HCT116 (cell line): ENCODE results near the gene CHRM3. TPM values are rescaled to one million over a fixed set of nuclear protein-coding genes. Genes with fewer than 3 reads are reported as not detected.

Experiments
- ATAC-seq: fragments of 200-7000 bp; cut with Tn5 transposase; 2 replicates; pipeline ENCODE4 v1.9.1; 2020; ENCODE audit warnings: mild to moderate bottlenecking, moderate library complexity
- BruUV-seq: library from RNA; stranded (reverse); fragments of 400-500 nt; replicated peaks from 2 replicates; lab custom pipeline; 2021; lab: Mats Ljungman, UMichigan
- CTCF ChIA-PET: fragments of 300-600 bp; sonication (Branson Sonifier 250); formaldehyde crosslinking; loops from one replicate; lab custom pipeline; 2021; ENCODE audit warnings: antibody characterized with exemption; lab: Charles Lee
- POLR2A ChIA-PET: fragments of 300-600, 350-600 bp; sonication (Branson Sonifier 250); formaldehyde crosslinking; loops from one replicate; lab custom pipeline; 2021; ENCODE audit warnings: antibody characterized with exemption; lab: Charles Lee
- RAD21 ChIA-PET, 2 experiments: fragments of 300-600 bp; sonication (Branson Sonifier 250); formaldehyde crosslinking; loops; one replicate each; lab custom pipeline; 2023; ENCODE audit warnings: low total read pairs in 2 of 2; ENCODE audit not compliant: uncharacterized antibody in 2 of 2, unreplicated experiment in 2 of 2, low non-redundant PET in 1 of 2; lab: Charles Lee
- DNase-seq: peaks from one replicate; pipeline ENCODE4 v3.0.0-alpha.2; 2010; ENCODE audit warnings: low read depth, low spot score
- H2AFZ ChIP-seq: fragments of 200-600 bp; shearing (Covaris generic), sonication (generic); 2 replicates; pipeline ENCODE4 v1.6.1; 2017; ENCODE audit warnings: low read depth, mixed run types, mixed read lengths, antibody characterized with exemption, low read length; ENCODE audit not compliant: poor library complexity, severe bottlenecking
- H3K27ac ChIP-seq: 2 replicates; pipeline ENCODE4 v1.5.1; 2012; ENCODE audit warnings: low read depth, low read length
- H3K27me3 ChIP-seq: fragments of 200-600 bp; sonication (generic); 2 replicates; pipeline ENCODE4 v1.6.1; 2016; ENCODE audit warnings: mixed run types, low read length, mixed read lengths; ENCODE audit not compliant: insufficient read depth
- H3K36me3 ChIP-seq, 2 experiments: fragments of 200-500 bp in 1 of 2; fragments of 200-600 bp in 1 of 2; sonication (Bioruptor generic) in 1 of 2; sonication (generic) in 1 of 2; 2 replicates each; pipeline versions ENCODE4 v1.5.1 to v1.6.1; 2014 to 2016; ENCODE audit warnings: low read length in 2 of 2, inconsistent platforms in 1 of 2, mixed read lengths in 1 of 2, mixed run types in 1 of 2; ENCODE audit not compliant: insufficient read depth in 2 of 2, control insufficient read depth in 1 of 2
- H3K4me1 ChIP-seq, 2 experiments: fragments of 200-600 bp in 1 of 2; sonication (generic) in 1 of 2; 2 replicates each; pipeline versions ENCODE4 v1.5.1 to v1.6.1; 2012 to 2017; ENCODE audit warnings: low read length in 2 of 2, inconsistent platforms in 1 of 2, mild to moderate bottlenecking in 1 of 2, mixed read lengths in 1 of 2, mixed run types in 1 of 2, moderate library complexity in 1 of 2; ENCODE audit not compliant: insufficient read depth in 2 of 2, control insufficient read depth in 1 of 2
- H3K4me2 ChIP-seq: fragments of 200-600 bp; sonication (generic); 2 replicates; pipeline ENCODE4 v1.6.1; 2017; ENCODE audit warnings: mixed run types, low read length, mixed read lengths
- H3K4me3 ChIP-seq, 2 experiments: fragments of 200-600 bp in 1 of 2; sonication (generic) in 1 of 2; replicated peaks in 1 of 2; 2 replicates each; pipeline ENCODE4 v1.5.1; 2011 to 2016; ENCODE audit warnings: low read length in 2 of 2, control low read depth in 1 of 2, low read depth in 1 of 2, mild to moderate bottlenecking in 1 of 2, mixed read lengths in 1 of 2, mixed run types in 1 of 2
- H3K79me2 ChIP-seq: fragments of 200-600 bp; sonication (generic); 2 replicates; pipeline ENCODE4 v1.6.1; 2017; ENCODE audit warnings: mild to moderate bottlenecking, mixed run types, low read length, moderate library complexity, mixed read lengths; ENCODE audit not compliant: insufficient read depth
- H3K9ac ChIP-seq: fragments of 200-600 bp; sonication (generic); 2 replicates; pipeline ENCODE4 v1.6.1; 2016; ENCODE audit warnings: low read length, mixed read lengths
- H3K9me2 ChIP-seq: fragments of 200-600 bp; sonication (generic), shearing (Covaris generic); 2 replicates; pipeline ENCODE4 v1.6.1; 2017; ENCODE audit warnings: mixed run types, mild to moderate bottlenecking, moderate library complexity; ENCODE audit not compliant: insufficient read depth
- H3K9me3 ChIP-seq, 2 experiments: fragments of 200-500 bp in 1 of 2; fragments of 200-600 bp in 1 of 2; sonication (Bioruptor generic) in 1 of 2; sonication (generic) in 1 of 2; 2 replicates each; pipeline ENCODE4 v1.6.1; 2014 to 2017; ENCODE audit warnings: low read length in 2 of 2, mixed read lengths in 2 of 2, inconsistent platforms in 1 of 2, low read depth in 1 of 2, mild to moderate bottlenecking in 1 of 2, mixed run types in 1 of 2, moderate library complexity in 1 of 2; ENCODE audit not compliant: control insufficient read depth in 1 of 2, insufficient read depth in 1 of 2
- H4K20me1 ChIP-seq: fragments of 200-600 bp; sonication (generic), shearing (Covaris generic); 2 replicates; pipeline ENCODE4 v1.6.1; 2017; ENCODE audit warnings: mixed run types, mild to moderate bottlenecking, moderate library complexity; ENCODE audit not compliant: insufficient read depth
- ATF3 ChIP-seq: IDR thresholded peaks from 2 replicates; pipeline ENCODE4 v1.6.1; 2012
- CEBPB ChIP-seq: IDR thresholded peaks from 2 replicates; pipeline ENCODE4 v1.6.1; 2012; ENCODE audit warnings: low read depth
- ELF1 ChIP-seq: IDR thresholded peaks from 2 replicates; pipeline ENCODE4 v1.6.1; 2012; ENCODE audit warnings: low read depth, borderline replicate concordance
- EZH2phosphoT487 ChIP-seq: fragments of 200-600 bp; IDR thresholded peaks from 2 replicates; pipeline ENCODE4 v1.6.1; 2018; ENCODE audit warnings: antibody characterized with exemption, borderline replicate concordance
- FOSL1 ChIP-seq: IDR thresholded peaks from 2 replicates; pipeline ENCODE4 v1.6.1; 2012; ENCODE audit warnings: low read depth
- JUND ChIP-seq: IDR thresholded peaks from 2 replicates; pipeline ENCODE4 v1.6.1; 2012
- MAX ChIP-seq: IDR thresholded peaks from 2 replicates; pipeline ENCODE4 v1.6.1; 2012
- POLR2A ChIP-seq: IDR thresholded peaks from 2 replicates; pipeline ENCODE4 v1.7.0; 2011; ENCODE audit warnings: borderline replicate concordance; ENCODE audit not compliant: insufficient read depth, insufficient read length; ENCODE audit errors: extremely low read depth
- RAD21 ChIP-seq: IDR thresholded peaks from 2 replicates; pipeline ENCODE4 v1.6.1; 2012; ENCODE audit warnings: low read depth, mild to moderate bottlenecking
- REST ChIP-seq: IDR thresholded peaks from 2 replicates; pipeline ENCODE4 v1.6.1; 2012; ENCODE audit warnings: low read depth
- SIN3A ChIP-seq: IDR thresholded peaks from 2 replicates; pipeline ENCODE4 v1.6.1; 2012; ENCODE audit warnings: low read depth
- SRF ChIP-seq: IDR thresholded peaks from 2 replicates; pipeline ENCODE4 v1.6.1; 2012; ENCODE audit warnings: low read depth
- YY1 ChIP-seq: IDR thresholded peaks from 2 replicates; pipeline ENCODE4 v1.6.1; 2011; ENCODE audit warnings: low read length, low read depth, moderate library complexity, mild to moderate bottlenecking; ENCODE audit not compliant: insufficient replicate concordance; ENCODE audit errors: extremely low read depth
- ZFX ChIP-seq: fragments of 450-650 bp; IDR thresholded peaks from 2 replicates; pipeline ENCODE4 v1.6.1; 2017
- ZNF274 ChIP-seq: fragments of 200-500 bp; sonication (Bioruptor generic); IDR thresholded peaks from 2 replicates; pipeline ENCODE4 v1.6.1; 2014; ENCODE audit warnings: mild to moderate bottlenecking, low read depth, low read length, inconsistent platforms
- intact Hi-C: fragments of 100-400 bp; cut with micrococcal nuclease; formaldehyde crosslinking; loops from 2 replicates; pipeline ENCODE4 v1.10.0; 2022
- total RNA-seq: library from RNA; stranded (reverse); gene quantifications from one replicate; pipeline ENCODE4 v1.2.1, GENCODE V29; 2021; ENCODE audit not compliant: unreplicated experiment

CHRM3 gene
- total RNA-seq, 1 experiment from 2014 or later: 0.15 TPM

- ChIA-PET CTCF (no interaction called here), POLR2A (no interaction called here), RAD21 (no interaction called here)
- DNase-seq: no peak
- intact Hi-C loops: no loop called here
- Histone ChIP-seq H3K27me3 (no peaks in the 10 kb centered on the region), H3K9me2 (no peaks in the 10 kb centered on the region), H2AFZ (no peak overlapping the region), H4K20me1 (no peaks in the 10 kb centered on the region), H3K79me2 (no peaks in the 10 kb centered on the region), H3K4me2 (no peak overlapping the region), H3K4me1 (no peaks in the 10 kb centered on the region), H3K4me3 (no peak overlapping the region), H3K9ac (no peak overlapping the region), H3K36me3 (no peaks in the 10 kb centered on the region), H3K27ac (no peak overlapping the region), H3K9me3 (peaks cover 7 to 11% of the 10 kb centered on the region in 2 experiments; a peak in 2 of 4 replicates)
- no TSS peak for BruUV-seq
- TF ChIP-seq ZNF274 (no peak), ZFX (no peak), REST (no peak), RAD21 (no peak)
- no peak for ATAC-seq
Measured at GRCh38 chr1:239388578-239388977, 2.2 kb downstream of the CHRM3 start.

- POLR2A ChIA-PET: no interaction called here
- RAD21 ChIA-PET: no interaction called here
Measured at GRCh38 chr1:239389703-239390102, 3.3 kb downstream of the CHRM3 start.

More at GRCh38 chr1:239389703-239390102, 3.3 kb downstream of the CHRM3 start:
- no peak overlapping the region for H3K4me3 ChIP-seq
- peaks cover 11% of the 10 kb centered on the region in 2 experiments; a peak in 2 of 4 replicates for H3K9me3 ChIP-seq
- TF ChIP-seq ELF1 (no peak), FOSL1 (no peak), SIN3A (no peak), YY1 (no peak), MAX (no peak), CEBPB (no peak), ATF3 (no peak), SRF (no peak), JUND (no peak), POLR2A (no peak), EZH2phosphoT487 (no peak)
- H3K9ac ChIP-seq: no peak overlapping the region
- no peaks in the 10 kb centered on the region for H3K79me2 ChIP-seq
- no peak overlapping the region for H3K27ac ChIP-seq
- H3K27me3 ChIP-seq: no peaks in the 10 kb centered on the region
- H3K9me2 ChIP-seq: no peaks in the 10 kb centered on the region
- H2AFZ ChIP-seq: no peak overlapping the region
- no peaks in the 10 kb centered on the region for H4K20me1 ChIP-seq
- DNase-seq (no peak), ATAC-seq (no peak)
- H3K4me2 ChIP-seq: no peak overlapping the region
- no TSS peak for BruUV-seq
- H3K4me1 ChIP-seq: no peaks in the 10 kb centered on the region
- H3K36me3 ChIP-seq: no peaks in the 10 kb centered on the region
- CTCF ChIA-PET: no interaction called here
- intact Hi-C loops: no loop called here
